Duodenal mucosa (tissue), 2 donors: ENCODE results near the gene HS3ST1.

Source experiments
- H3K27ac ChIP-seq: one replicate; pipeline ENCODE4 v1.7.0; 2013; ENCODE audit warnings: low read depth, low read length
- H3K27me3 ChIP-seq, 2 donors: one replicate each; pipeline ENCODE4 v1.7.0; 2013; ENCODE audit warnings: low read length in 2 of 2, control low read depth in 1 of 2; ENCODE audit not compliant: insufficient read depth in 2 of 2, control insufficient read depth in 1 of 2
- H3K36me3 ChIP-seq, 2 donors: one replicate each; pipeline ENCODE4 v1.7.0; 2013; ENCODE audit warnings: low read length in 2 of 2, control low read depth in 1 of 2; ENCODE audit not compliant: insufficient read depth in 2 of 2, control insufficient read depth in 1 of 2
- H3K4me1 ChIP-seq, 2 donors: one replicate each; pipeline ENCODE4 v1.7.0; 2013; ENCODE audit warnings: low read length in 2 of 2, control low read depth in 1 of 2; ENCODE audit not compliant: insufficient read depth in 2 of 2, control insufficient read depth in 1 of 2
- H3K4me3 ChIP-seq, 2 donors: one replicate each; pipeline ENCODE4 v1.7.0; 2013; ENCODE audit warnings: low read length in 2 of 2, low read depth in 1 of 2
- H3K9ac ChIP-seq, 2 donors: one replicate each; pipeline ENCODE4 v1.7.0; 2013; ENCODE audit warnings: low read length in 2 of 2, low read depth in 1 of 2
- H3K9me3 ChIP-seq, 2 donors: one replicate each; pipeline ENCODE4 v1.7.0; 2013; ENCODE audit warnings: low read length in 2 of 2, control low read depth in 1 of 2; ENCODE audit not compliant: control insufficient read depth in 1 of 2

The HS3ST1 gene

GRCh38 chr4:11376146-11376545 is 52.5 kb downstream of the HS3ST1 start:
- Histone ChIP-seq H3K9ac (no peak overlapping the region), H3K4me1 (no peaks in the 10 kb centered on the region), H3K27ac (no peak overlapping the region), H3K36me3 (no peaks in the 10 kb centered on the region), H3K27me3 (no peaks in the 10 kb centered on the region), H3K4me3 (no peak overlapping the region), H3K9me3 (no peaks in the 10 kb centered on the region)

- Histone ChIP-seq H3K27me3 (no peaks in the 10 kb centered on the region), H3K9me3 (no peaks in the 10 kb centered on the region), H3K9ac (no peak overlapping the region), H3K4me3 (no peak overlapping the region), H3K4me1 (no peaks in the 10 kb centered on the region), H3K36me3 (no peaks in the 10 kb centered on the region), H3K27ac (no peak overlapping the region)
Observed at GRCh38 chr4:11368701-11369115, 60.0 kb downstream of the HS3ST1 start.

GRCh38 chr4:11367371-11367770 is 61.3 kb downstream of the HS3ST1 start:
- Histone ChIP-seq H3K27ac (no peak overlapping the region), H3K4me3 (no peak overlapping the region), H3K9me3 (no peaks in the 10 kb centered on the region), H3K36me3 (no peaks in the 10 kb centered on the region), H3K9ac (no peak overlapping the region), H3K4me1 (no peaks in the 10 kb centered on the region), H3K27me3 (no peaks in the 10 kb centered on the region)

GRCh38 chr4:11366859-11367258 is 61.8 kb downstream of the HS3ST1 start:
- H3K4me3 ChIP-seq, result no peak overlapping the region
- H3K9me3 ChIP-seq, result no peaks in the 10 kb centered on the region
- no peak overlapping the region for H3K27ac ChIP-seq
- H3K27me3 ChIP-seq, result no peaks in the 10 kb centered on the region
- no peak overlapping the region for H3K9ac ChIP-seq
- H3K36me3 ChIP-seq, result no peaks in the 10 kb centered on the region
- H3K4me1 ChIP-seq, result no peaks in the 10 kb centered on the region

GRCh38 chr4:11365039-11365438 is 63.7 kb downstream of the HS3ST1 start:
- Histone ChIP-seq H3K36me3 (no peaks in the 10 kb centered on the region), H3K4me1 (no peaks in the 10 kb centered on the region), H3K27me3 (no peaks in the 10 kb centered on the region), H3K9ac (no peak overlapping the region), H3K9me3 (no peaks in the 10 kb centered on the region), H3K4me3 (no peak overlapping the region), H3K27ac (no peak overlapping the region)

- Histone ChIP-seq H3K9ac (no peak overlapping the region), H3K36me3 (no peaks in the 10 kb centered on the region), H3K27me3 (no peaks in the 10 kb centered on the region), H3K4me3 (no peak overlapping the region), H3K27ac (no peak overlapping the region), H3K9me3 (no peaks in the 10 kb centered on the region), H3K4me1 (no peaks in the 10 kb centered on the region)
Observed at GRCh38 chr4:11359591-11359990, 69.1 kb downstream of the HS3ST1 start.

- Histone ChIP-seq H3K27me3 (no peaks in the 10 kb centered on the region), H3K36me3 (no peaks in the 10 kb centered on the region), H3K27ac (no peak overlapping the region), H3K9ac (no peak overlapping the region), H3K9me3 (no peaks in the 10 kb centered on the region), H3K4me3 (no peak overlapping the region), H3K4me1 (no peaks in the 10 kb centered on the region)
Observed at GRCh38 chr4:11355226-11355625, 73.5 kb downstream of the HS3ST1 start.

- Histone ChIP-seq H3K4me1 (no peaks in the 10 kb centered on the region), H3K9ac (no peak overlapping the region), H3K4me3 (no peak overlapping the region), H3K9me3 (no peaks in the 10 kb centered on the region), H3K27ac (no peak overlapping the region), H3K36me3 (no peaks in the 10 kb centered on the region), H3K27me3 (no peaks in the 10 kb centered on the region)
Observed at GRCh38 chr4:11354531-11354930, 74.2 kb downstream of the HS3ST1 start.

- H3K27me3 ChIP-seq, result no peaks in the 10 kb centered on the region
- H3K4me1 ChIP-seq, result no peaks in the 10 kb centered on the region
- H3K27ac ChIP-seq, result no peak overlapping the region
- H3K36me3 ChIP-seq, result no peaks in the 10 kb centered on the region
- no peaks in the 10 kb centered on the region for H3K9me3 ChIP-seq
- no peak overlapping the region for H3K4me3 ChIP-seq
- no peak overlapping the region for H3K9ac ChIP-seq
Observed at GRCh38 chr4:11348449-11349088, 80.1 kb downstream of the HS3ST1 start.

GRCh38 chr4:11344916-11345315 is 83.8 kb downstream of the HS3ST1 start:
- Histone ChIP-seq H3K27ac (no peak overlapping the region), H3K9me3 (no peaks in the 10 kb centered on the region), H3K4me3 (no peak overlapping the region), H3K27me3 (no peaks in the 10 kb centered on the region), H3K9ac (no peak overlapping the region), H3K36me3 (no peaks in the 10 kb centered on the region), H3K4me1 (no peaks in the 10 kb centered on the region)

- Histone ChIP-seq H3K9me3 (no peaks in the 10 kb centered on the region), H3K36me3 (no peaks in the 10 kb centered on the region), H3K4me1 (no peaks in the 10 kb centered on the region), H3K27ac (no peak overlapping the region), H3K9ac (no peak overlapping the region), H3K27me3 (no peaks in the 10 kb centered on the region), H3K4me3 (no peak overlapping the region)
Observed at GRCh38 chr4:11343536-11343935, 85.2 kb downstream of the HS3ST1 start.
